Measurements from ENCODE around the gene VEGFA.

The VEGFA gene

GRCh38 chr6:43788301-43788700 lies 18.3 kb downstream of the VEGFA start:
- no peak for DNase-seq

- no peak for DNase-seq
Observed at GRCh38 chr6:43789447-43789846, 19.4 kb downstream of the VEGFA start.

GRCh38 chr6:43790031-43790430 lies 20.0 kb downstream of the VEGFA start:
- no peak for DNase-seq

GRCh38 chr6:43791745-43792422 lies 21.9 kb downstream of the VEGFA start:
- no peak for DNase-seq

GRCh38 chr6:43793154-43793874 lies 23.3 kb downstream of the VEGFA start:
- no peak for DNase-seq

- no peak for DNase-seq
Observed at GRCh38 chr6:43793875-43794242, 23.8 kb downstream of the VEGFA start.

GRCh38 chr6:43795421-43795820 lies 25.4 kb downstream of the VEGFA start:
- DNase-seq, result no peak

- no peak for DNase-seq
Observed at GRCh38 chr6:43796168-43796567, 26.2 kb downstream of the VEGFA start.

- DNase-seq, result no peak
Observed at GRCh38 chr6:43796903-43797890, 27.2 kb downstream of the VEGFA start.

- DNase-seq, result no peak
Observed at GRCh38 chr6:43797919-43798318, 27.9 kb downstream of the VEGFA start.

GRCh38 chr6:43798688-43799444 lies 28.9 kb downstream of the VEGFA start:
- DNase-seq, result no peak

GRCh38 chr6:43799551-43800297 lies 29.7 kb downstream of the VEGFA start:
- DNase-seq, result no peak

- no peak for DNase-seq
Observed at GRCh38 chr6:43800298-43800623, 30.2 kb downstream of the VEGFA start.

- DNase-seq, result no peak
Observed at GRCh38 chr6:43800746-43801494, 30.9 kb downstream of the VEGFA start.

- no peak for DNase-seq
Observed at GRCh38 chr6:43801495-43802181, 31.6 kb downstream of the VEGFA start.

GRCh38 chr6:43803055-43803782 lies 33.2 kb downstream of the VEGFA start:
- DNase-seq, result no peak

- no peak for DNase-seq
Observed at GRCh38 chr6:43803783-43804549, 34.0 kb downstream of the VEGFA start.

- no peak for DNase-seq
Observed at GRCh38 chr6:43804550-43805223, 34.7 kb downstream of the VEGFA start.

GRCh38 chr6:43805699-43806042 lies 35.7 kb downstream of the VEGFA start:
- no peak for DNase-seq
